HG02642 (cell line): ENCODE data around the gene ITFG1.
"Not testable (repeated sequence)": the region's sequence is repeated elsewhere in the genome, so short reads cannot be mapped to it uniquely, and the experiment has no call there.

Experiments used
- ATAC-seq: cut with Tn5 transposase; IDR thresholded peaks from one replicate; pipeline ENCODE4 v1.9.1; 2021; ENCODE audit warnings: mild to moderate bottlenecking; ENCODE audit not compliant: unreplicated experiment, poor library complexity

The ITFG1 gene

GRCh38 chr16:47349029-47349428 lies 111.8 kb downstream of the ITFG1 start:
- ATAC-seq, result not testable (repeated sequence)

GRCh38 chr16:47347021-47347696 lies 113.7 kb downstream of the ITFG1 start:
- not testable (repeated sequence) for ATAC-seq

- ATAC-seq, result no peak
Measured at GRCh38 chr16:47342055-47342454, 118.8 kb downstream of the ITFG1 start.

- not testable (repeated sequence) for ATAC-seq
Measured at GRCh38 chr16:47330562-47330961, 130.3 kb downstream of the ITFG1 start.

- not testable (repeated sequence) for ATAC-seq
Measured at GRCh38 chr16:47324309-47324708, 136.6 kb downstream of the ITFG1 start.

GRCh38 chr16:47323241-47323640 lies 137.6 kb downstream of the ITFG1 start:
- ATAC-seq, result no peak

- ATAC-seq, result no peak
Measured at GRCh38 chr16:47320546-47321310, 140.1 kb downstream of the ITFG1 start.

GRCh38 chr16:47317465-47318240 lies 143.2 kb downstream of the ITFG1 start:
- no peak for ATAC-seq

- ATAC-seq, result no peak
Measured at GRCh38 chr16:47316442-47317015, 144.3 kb downstream of the ITFG1 start.

GRCh38 chr16:47311738-47312505 lies 148.9 kb downstream of the ITFG1 start:
- no peak for ATAC-seq

GRCh38 chr16:47310792-47311211 lies 150.1 kb downstream of the ITFG1 start:
- peak; percentile 75 for ATAC-seq

GRCh38 chr16:47309581-47310312 lies 151.1 kb downstream of the ITFG1 start:
- ATAC-seq, result no peak

- no peak for ATAC-seq
Measured at GRCh38 chr16:47308601-47309000, 152.3 kb downstream of the ITFG1 start.

- ATAC-seq, result no peak
Measured at GRCh38 chr16:47304563-47304962, 156.3 kb downstream of the ITFG1 start.

GRCh38 chr16:47299587-47299986 lies 161.3 kb downstream of the ITFG1 start:
- no peak for ATAC-seq

- ATAC-seq, result no peak
Measured at GRCh38 chr16:47284999-47285398, 175.9 kb downstream of the ITFG1 start.

- ATAC-seq, result no peak
Measured at GRCh38 chr16:47278306-47278970, 182.4 kb downstream of the ITFG1 start.

- no peak for ATAC-seq
Measured at GRCh38 chr16:47276522-47276921, 184.3 kb downstream of the ITFG1 start.

- no peak for ATAC-seq
Measured at GRCh38 chr16:47262938-47263337, 197.9 kb downstream of the ITFG1 start.
